Daoy (cell line): ENCODE measurements around the gene SLC38A5. TPM values are rescaled to one million over a fixed set of nuclear protein-coding genes. Genes with fewer than 3 reads are reported as not detected.
A peak's percentile ranks its signal among the peaks of the same experiment; 100 is the strongest.
"Not testable (repeated sequence)": the region's sequence is repeated elsewhere in the genome, so short reads cannot be mapped to it uniquely, and the experiment has no call there.

ENCODE experiments used
- DNase-seq: peaks from one replicate; pipeline ENCODE4 v3.0.0-alpha.2; 2015; ENCODE audit warnings: low read depth
- total RNA-seq: library from RNA; depleted of rRNA; stranded (reverse); fragments of >200 nt; shearing (Covaris generic); gene quantifications from 2 replicates; pipeline ENCODE4 v1.2.3, GENCODE V29; 2014

The SLC38A5 gene
- total RNA-seq, 1 experiment from 2014 or later = not detected

DNA sequence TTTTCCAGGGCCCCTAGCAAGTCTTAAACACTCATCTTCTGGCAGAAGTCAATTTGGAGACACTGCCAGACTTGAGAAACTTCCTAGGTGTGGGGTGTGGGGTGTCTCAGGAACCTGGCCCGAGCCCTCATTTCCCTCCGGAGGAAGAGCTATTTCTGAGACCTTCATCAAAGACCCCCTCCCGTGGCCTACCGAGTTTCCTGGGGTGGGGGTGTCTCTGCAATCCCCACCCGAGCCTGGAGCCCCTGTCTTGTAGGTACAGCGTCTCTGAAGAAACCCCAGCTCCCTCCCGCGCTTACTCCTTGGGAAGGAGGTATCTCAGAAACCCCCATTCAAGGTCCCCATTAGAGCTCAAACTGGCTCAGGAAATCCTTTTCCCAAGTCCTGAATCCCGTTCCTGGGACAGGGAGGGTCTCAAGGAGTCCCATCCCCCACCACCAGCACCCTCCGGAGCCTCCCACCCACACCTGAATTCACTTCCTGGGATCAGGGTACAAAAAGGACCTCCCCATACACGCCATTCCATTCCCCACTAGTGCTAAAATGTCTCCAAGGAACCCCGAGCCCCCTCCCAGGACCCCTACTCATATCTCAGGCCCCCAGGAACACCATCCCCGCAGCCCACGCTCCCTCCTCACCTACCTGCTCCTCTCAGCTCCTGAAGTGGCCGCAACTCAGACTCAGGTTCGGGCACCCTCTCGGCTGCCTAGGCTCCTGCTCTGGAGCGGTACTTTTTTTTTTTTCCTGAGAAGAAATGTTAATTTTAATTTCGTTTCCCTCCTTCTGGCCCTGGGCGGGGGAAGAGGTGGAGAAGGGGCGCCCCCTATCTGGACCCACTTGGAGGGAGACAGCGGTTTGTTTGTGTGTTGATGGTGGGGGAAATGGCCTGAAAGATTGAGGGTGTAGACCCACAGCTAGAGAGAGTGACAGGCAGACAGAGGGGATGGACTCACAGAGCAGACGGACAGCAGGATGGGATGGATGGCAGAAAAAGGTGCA, 1.1 kb downstream of the SLC38A5 start:
- no peak for DNase-seq

DNA sequence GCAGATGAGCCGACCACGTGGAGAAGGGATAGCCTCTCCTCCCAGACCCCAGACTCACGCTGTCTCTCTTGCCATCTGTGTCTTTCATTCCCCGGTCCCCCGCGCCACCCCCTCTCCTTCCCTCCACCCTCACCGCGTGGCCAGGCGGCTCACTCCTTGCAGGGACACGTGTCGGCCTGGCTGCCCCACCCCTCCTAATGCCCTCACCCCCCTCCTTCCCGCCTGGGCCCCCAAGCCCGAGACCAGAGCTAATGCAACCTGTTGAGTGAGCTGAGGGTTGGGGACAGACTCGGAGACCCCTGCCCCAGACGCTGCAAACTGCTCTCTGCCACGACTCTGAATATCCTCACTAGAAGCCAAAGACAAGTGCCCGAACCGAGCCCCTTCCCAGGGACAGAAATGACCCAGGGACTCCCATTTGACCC, 1.8 kb downstream of the SLC38A5 start:
- no peak for DNase-seq

DNA sequence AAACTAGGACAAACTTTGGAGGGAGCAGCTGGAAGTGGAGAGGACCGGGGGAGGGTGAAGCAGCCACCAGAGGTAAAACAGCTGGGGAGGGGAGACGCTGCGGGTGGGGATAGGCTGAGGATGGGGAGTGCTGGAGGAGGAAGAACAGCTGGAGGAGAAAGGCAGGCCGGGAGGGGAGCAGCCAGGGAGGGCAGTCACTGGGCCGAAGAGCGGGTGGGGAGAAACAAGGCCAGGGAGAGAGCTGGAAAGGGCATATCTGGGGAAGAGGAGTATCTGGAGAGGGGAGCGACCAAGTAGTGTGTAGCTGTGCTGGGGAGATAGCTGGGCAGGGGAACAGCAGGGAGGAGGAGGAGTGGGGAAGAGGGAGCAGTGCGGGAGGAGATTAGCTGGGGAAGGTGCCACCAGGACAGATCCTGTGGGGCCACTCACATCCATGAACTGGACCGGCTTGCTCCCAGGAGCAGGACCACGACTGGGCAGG, 2.7 kb downstream of the SLC38A5 start:
- DNase-seq = no peak

DNA sequence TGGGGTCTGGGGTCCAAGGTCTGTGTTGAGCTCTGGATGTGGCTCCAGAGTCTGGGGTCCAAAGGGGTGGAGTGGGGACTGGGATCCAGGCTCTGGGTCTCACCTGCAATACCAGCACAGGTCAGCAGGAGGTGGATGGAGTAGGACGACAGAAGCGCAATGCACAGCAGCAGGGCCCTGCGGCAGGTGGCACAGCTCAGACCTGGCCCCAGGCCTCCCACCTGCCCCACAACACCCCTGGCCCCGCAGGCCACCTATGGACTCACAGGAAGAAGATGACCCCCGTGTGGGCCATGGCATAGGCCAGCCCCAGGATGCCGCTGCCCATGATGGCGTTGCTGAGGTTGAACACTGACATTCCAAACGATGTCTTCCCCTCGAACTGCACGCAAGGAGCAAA, 3.4 kb downstream of the SLC38A5 start:
- no peak for DNase-seq

DNA sequence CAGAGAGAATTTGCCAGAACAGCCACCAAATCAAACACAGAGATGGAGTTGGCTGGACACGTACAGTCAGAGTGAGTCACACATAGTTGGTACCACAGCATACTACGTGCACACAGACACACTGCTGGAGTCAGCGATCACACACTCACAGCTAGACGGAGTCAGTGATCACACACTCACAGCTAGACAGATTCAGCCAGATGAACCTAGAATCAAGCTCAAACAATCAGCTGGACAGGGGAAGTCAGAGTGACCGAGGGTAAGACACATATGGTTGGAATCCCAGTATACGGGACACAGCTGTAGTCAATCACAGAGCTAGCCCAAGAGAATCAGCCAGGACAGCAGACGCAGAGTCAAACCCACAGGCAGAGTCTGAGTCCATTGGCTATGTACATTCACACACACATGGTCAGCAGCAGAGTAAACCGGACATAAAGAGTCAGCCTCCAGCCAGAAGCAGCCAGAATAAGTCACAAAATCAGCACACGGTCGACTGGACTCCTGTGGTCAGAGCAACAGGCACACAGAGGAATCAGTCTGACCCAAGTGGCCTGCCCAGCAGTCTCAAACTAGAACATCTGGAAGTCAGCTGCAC, 4.6 kb downstream of the SLC38A5 start:
- DNase-seq = peak; percentile 74

DNA sequence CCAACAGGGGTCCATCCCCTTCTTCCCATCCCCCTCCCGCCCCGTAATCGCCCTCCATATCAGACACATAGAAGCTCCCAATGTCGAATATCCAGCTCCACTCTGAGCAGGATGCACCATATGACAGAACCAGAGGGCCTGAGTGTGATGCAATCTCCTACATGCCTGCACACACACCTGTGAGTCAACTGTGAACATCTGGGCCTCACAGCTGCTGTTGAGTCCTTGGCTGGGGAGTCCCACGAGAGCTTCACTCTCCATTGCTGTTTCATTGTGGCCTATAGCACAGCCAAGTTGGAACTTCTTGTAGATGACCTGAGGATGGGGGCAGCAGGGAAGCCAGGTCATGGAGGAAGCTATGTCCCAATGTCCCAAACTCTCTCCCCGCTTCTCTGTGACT, 8.2 kb downstream of the SLC38A5 start:
- DNase-seq = no peak

DNA sequence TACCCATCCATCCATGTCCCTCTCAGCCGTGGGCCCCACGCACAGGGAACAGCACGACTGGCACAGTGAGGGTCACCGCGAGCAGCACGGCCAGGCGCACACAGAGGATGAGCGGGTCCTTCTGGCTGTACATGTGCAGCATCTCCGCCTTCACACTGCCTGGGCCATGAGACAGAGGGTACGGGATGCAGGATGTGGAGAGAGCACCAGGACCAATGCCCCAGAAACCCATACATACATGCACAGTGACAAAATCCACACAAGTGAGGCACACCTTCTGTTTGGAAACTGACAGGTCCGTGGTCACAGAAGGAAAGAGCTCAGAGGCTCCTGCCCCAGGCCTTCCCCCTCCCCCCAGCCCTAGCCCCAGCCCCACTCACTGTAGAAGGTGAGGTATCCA, 9.5 kb downstream of the SLC38A5 start:
- no peak for DNase-seq

DNA sequence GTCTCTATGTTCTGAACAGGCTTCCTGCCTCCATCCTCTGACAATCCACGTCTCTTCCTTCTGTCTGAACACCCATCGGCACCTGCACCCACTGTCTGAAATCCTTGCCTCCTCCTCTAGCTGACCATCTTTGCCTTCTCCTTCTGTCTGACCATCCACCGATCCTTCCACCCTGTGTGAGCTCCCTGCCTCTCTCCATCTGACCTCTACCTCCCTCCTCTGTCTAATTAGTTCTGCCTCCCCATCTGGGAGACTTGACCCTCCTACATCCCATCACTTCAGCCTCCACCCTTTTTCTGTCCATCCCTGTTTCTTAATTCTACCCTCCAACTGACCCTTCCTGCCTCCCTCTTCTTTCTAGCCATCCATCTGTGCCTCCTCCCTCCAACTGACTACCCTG, 10.0 kb downstream of the SLC38A5 start:
- DNase-seq = no peak

DNA sequence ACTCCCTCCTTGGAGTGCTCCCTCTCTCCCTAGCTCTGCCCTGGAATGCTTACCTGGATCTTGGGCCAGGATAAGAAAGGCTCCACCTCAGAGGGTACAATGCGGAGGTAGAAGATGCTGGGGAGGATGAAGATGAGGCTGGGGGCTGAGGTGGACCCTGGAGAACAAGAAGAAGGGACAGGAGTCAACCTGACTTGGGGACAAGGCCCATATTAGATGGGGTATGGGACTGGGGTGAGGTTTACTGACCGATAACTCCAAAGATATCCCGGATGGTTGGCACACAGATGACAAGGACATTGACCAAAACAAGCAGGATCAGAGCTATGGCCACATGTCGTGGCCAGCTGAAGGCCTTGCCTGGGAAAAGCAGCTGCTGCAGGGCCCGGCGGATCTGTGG, 10.6 kb downstream of the SLC38A5 start:
- no peak for DNase-seq

DNA sequence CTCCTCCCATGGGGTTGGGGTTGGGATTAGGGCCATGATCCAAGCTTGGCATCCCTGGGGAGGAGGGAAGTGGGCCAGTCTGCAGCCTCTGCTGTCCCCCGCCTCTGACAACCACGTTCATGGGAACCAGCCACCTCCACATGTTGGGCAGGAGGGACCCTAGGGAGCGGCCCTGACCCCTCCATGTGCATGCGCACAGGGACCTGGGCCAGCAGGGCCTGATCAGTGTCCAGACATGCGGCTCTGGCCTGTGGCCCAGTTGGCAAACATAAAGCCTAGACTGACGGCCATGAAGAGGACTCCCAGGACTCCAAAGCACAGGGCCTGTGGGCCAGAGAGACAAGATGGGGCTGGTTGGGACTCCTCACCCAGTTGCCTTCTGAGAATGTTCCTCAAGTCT, 11.3 kb downstream of the SLC38A5 start:
- no peak for DNase-seq

DNA sequence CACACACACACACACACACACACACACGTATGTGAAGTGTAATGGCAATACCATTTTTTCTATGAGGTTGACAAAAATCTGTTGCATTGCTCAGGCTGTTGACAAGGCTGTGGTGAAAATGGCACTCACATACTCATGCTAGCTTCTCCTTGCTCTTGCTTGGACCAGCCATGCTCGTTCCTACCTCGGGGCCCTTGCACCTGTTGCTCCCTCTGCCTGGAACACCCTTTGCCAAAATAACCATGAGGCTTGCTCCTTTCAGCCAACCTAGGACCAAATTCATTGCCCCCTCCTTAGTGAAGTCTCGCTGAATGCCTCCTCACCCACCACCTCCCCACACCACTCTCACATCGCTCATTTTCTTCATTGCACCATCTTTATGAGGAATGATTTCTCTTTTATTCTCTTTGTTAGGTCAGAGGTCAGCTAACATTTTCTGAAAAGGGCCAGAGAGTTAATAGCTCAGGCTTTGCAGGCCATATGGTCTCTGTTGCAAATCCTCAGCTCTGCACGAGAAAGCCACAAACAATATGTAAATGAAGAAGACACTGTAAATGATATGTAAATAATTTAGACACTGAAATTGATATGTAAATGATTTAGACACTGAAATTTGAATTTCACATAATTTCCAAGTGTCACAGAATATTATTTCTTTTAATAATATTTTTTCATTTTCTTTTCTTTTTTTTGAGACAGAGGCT, 13.3 kb downstream of the SLC38A5 start:
- DNase-seq = no peak

DNA sequence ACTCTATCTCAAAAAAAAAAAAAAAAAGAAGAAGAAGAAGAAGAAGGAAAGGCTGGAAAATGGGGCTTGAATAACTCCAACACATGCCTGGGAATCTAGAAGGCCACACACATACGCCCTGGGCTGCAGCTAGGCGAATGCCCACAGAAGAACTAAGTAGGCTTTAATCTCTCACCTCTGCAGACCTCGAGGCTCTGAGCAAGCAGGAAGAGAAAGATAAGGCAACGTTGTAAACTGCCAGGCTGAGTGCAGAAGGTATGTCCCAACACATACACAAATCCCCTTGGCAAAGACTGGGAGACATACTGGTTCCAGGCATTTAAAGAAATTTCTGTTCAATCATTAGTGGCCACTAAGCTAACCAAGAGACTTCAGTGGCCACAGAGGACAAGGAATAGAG, 18.4 kb downstream of the SLC38A5 start:
- DNase-seq = no peak

DNA sequence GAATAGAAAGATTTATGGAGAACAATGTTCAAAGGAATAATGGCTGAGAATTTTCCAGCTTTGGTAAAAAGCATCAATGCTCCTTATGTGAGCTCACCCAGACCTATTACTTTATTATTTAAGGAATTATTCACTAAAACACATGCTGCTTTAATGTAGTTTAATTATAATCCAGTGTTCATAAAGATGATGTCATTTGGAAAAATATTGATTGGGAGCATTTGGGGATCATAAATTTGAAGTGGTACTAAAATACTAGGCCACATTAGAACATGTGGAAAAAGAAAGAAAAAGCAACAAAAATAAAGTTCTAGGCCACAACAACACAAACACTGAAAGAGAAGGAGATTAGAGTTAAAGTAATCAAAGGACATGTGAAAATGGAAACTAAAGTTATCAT, 20.0 kb downstream of the SLC38A5 start:
- DNase-seq = no peak

DNA sequence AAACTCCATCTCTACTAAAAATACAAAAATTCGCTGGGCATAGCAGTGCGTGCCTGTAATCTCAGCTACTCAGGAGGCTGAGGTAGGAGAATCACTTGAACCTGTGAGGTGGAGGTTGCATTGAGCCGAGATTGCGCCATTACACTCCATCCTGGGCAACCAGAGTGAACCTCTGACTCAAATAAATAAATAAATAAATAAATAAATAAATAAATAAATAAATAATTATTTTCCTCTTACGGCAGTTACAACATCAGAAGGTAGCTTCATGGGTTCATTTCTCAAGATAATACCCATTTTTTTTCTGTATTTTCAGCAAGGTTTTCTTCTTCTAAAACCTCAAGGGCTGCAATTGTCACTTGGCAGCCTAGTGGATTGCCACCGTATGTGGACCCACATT, 22.9 kb downstream of the SLC38A5 start:
- not testable (repeated sequence) for DNase-seq

DNA sequence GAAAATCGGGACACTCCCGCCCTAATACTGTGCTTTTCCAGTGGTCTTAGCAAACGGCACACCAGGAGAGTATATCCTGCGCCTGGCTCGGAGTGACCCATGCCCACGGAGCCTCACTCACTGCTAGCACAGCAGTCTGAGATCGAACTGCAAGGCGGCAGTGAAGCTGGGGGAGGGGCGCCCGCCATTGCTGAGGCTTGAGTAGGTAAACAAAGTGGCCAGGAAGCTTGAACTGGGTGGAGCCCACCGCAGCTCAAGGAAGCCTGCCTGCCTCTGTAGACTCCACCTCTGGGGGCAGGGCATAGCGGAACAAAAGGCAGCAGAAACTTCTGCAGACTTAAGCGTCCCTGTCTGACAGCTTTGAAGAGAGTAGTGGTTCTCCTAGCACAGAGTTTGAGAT, 36.3 kb downstream of the SLC38A5 start:
- not testable (repeated sequence) for DNase-seq

DNA sequence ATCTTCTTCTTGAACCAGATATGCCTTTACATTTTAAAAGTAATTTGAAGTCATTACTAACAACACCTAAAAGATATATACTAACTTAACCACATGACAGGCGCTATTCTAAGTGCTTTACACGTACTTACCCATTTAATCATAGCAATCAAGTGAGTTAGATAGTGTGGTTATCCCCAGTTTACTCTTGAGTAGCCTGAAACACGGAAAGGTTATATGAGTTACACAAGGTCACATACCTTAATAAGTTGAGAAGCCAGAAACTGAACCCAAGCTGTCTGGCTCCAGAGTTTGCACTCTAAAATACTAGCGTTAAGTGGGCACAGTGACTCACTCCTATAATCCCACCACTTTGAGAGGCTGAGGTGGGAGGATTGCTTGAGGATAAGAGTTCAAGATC, 39.9 kb downstream of the SLC38A5 start:
- not testable (repeated sequence) for DNase-seq

DNA sequence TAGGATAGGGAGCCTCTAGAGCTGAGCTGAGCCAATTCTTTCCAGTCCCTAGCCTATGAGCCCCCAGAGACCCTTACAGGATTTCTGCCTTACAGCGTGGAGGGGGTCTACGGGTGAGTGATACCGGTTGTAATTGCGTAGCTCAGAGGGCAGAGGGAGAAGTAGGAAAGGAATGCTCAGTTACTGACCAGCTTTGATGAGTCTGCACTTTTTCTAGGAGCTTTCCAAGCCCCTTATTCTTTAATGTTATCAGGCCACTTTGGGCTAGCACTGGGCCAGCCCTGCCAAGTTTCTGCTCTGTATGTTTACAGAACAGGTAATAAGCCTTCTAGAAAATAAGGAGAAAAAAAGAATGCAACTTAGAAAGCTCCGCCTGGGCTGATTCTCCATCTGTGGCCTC, 40.5 kb downstream of the SLC38A5 start:
- not testable (repeated sequence) for DNase-seq

DNA sequence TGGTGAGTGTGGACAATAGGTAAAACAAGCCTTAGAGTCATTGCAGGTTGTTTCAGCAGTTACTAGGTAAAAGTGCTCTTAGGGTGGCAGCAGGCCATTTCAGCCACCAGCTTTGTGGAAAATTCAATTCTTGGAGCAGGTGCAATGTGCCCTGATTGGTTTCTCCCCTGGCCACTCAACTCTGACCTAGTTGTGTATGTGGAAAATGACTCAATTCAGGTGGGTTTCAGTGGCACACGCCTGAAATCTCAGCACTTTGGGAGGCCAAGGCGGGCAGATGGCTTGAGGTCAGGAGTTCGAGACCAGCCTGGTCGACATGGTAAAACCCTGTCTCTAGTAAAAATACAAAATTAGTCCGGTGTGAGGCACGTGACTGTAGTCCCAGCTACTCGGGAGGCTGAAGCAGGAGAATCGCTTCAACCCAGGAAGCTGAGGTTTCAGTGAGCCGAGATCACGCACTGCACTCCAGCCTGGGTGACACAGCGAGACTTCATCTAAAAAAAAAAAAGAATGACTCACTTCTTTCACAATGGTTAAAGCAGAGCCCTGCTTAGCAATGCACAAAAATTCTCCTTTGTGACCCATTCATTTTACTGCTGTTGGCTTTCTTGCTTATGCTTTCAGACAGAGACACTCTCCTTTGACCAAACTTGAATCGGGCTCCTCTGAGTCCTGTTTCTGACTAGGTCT, 42.9 kb downstream of the SLC38A5 start:
- DNase-seq = not testable (repeated sequence)

DNA sequence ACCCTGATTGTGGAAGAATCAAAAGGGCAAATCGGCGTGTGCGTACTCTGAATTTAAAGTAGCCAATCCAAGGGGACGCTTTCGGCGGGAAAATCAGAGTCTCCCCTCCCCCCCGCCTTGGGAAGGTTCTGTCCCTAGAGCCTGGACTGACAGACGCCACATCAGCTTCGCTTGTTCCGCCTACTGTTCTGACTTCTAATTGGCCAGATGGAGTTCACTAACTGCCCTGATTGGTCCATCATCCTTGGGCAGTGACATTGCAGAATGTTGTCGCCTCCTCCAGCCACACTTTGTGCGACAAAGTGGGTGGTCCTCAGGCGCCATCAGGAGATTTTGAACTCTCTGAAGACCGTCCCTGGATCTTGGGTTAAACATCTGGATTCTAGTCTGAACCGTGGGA, 58.2 kb downstream of the SLC38A5 start, which contains the start of gene SSX4B:
Gene SSX4B (minus strand): TSS at position 101 of the 400 bp plus-strand sequence. CDS start 588 bp downstream, outside the sequence.
- not testable (repeated sequence) for DNase-seq
